H9 (cell line): ENCODE results near the gene SLC35G1. TPM values are rescaled to one million over a fixed set of nuclear protein-coding genes. Genes with fewer than 3 reads are reported as not detected.

Experiments used
- DNase-seq: peaks from one replicate; pipeline ENCODE4 v3.0.0-alpha.2; 2017
- H2AFZ ChIP-seq: one replicate; pipeline ENCODE4 v1.6.1; 2013; ENCODE audit warnings: mild to moderate bottlenecking, low read length, control low read depth, moderate library complexity
- H2AK5ac ChIP-seq: 2 replicates; pipeline ENCODE4 v1.6.1; 2013; ENCODE audit warnings: low read length, control low read depth, mixed read lengths; ENCODE audit not compliant: insufficient read length
- H2BK120ac ChIP-seq: one replicate; pipeline ENCODE4 v1.6.1; 2013; ENCODE audit warnings: low read depth, mild to moderate bottlenecking, low read length, control low read depth, inconsistent platforms; ENCODE audit not compliant: poor library complexity, severe bottlenecking
- H2BK12ac ChIP-seq: 2 replicates; pipeline ENCODE4 v1.6.1; 2013; ENCODE audit warnings: low read length, control low read depth, mixed read lengths, low read depth; ENCODE audit not compliant: insufficient read length
- H2BK15ac ChIP-seq: 2 replicates; pipeline ENCODE4 v1.6.1; 2013; ENCODE audit warnings: low read depth, low read length, control low read depth
- H2BK20ac ChIP-seq: one replicate; pipeline ENCODE4 v1.6.1; 2013; ENCODE audit warnings: low read depth, mild to moderate bottlenecking, low read length, control low read depth, inconsistent platforms; ENCODE audit not compliant: poor library complexity, severe bottlenecking
- H2BK5ac ChIP-seq: 2 replicates; pipeline ENCODE4 v1.6.1; 2013; ENCODE audit warnings: low read length, control low read depth, mixed read lengths; ENCODE audit not compliant: insufficient read length
- H3K14ac ChIP-seq: 2 replicates; pipeline ENCODE4 v1.6.1; 2013; ENCODE audit warnings: low read length, control low read depth; ENCODE audit not compliant: insufficient read depth
- H3K18ac ChIP-seq: 2 replicates; pipeline ENCODE4 v1.6.1; 2013; ENCODE audit warnings: low read depth, mild to moderate bottlenecking, mixed read lengths, low read length, control low read depth; ENCODE audit not compliant: insufficient read length
- H3K23ac ChIP-seq: 2 replicates; pipeline ENCODE4 v1.6.1; 2013; ENCODE audit warnings: low read length, control low read depth, mixed read lengths, low read depth; ENCODE audit not compliant: insufficient read length
- H3K23me2 ChIP-seq: 2 replicates; pipeline ENCODE4 v1.6.1; 2013; ENCODE audit warnings: low read depth, mild to moderate bottlenecking, mixed read lengths, low read length, control low read depth; ENCODE audit not compliant: insufficient read length, poor library complexity, severe bottlenecking
- H3K27ac ChIP-seq: 2 replicates; pipeline ENCODE4 v1.5.1; 2013; ENCODE audit warnings: low read length, control low read depth, mixed read lengths, low read depth; ENCODE audit not compliant: insufficient read length
- H3K27me3 ChIP-seq: 2 replicates; pipeline ENCODE4 v1.6.1; 2013; ENCODE audit warnings: low read length, control low read depth, inconsistent platforms; ENCODE audit not compliant: insufficient read depth
- H3K4ac ChIP-seq: 2 replicates; pipeline ENCODE4 v1.6.1; 2013; ENCODE audit warnings: low read depth, mild to moderate bottlenecking, control low read depth, inconsistent platforms, low read length, moderate library complexity
- H3K4me1 ChIP-seq: 2 replicates; pipeline ENCODE4 v1.6.1; 2013; ENCODE audit warnings: low read length, control low read depth, inconsistent platforms; ENCODE audit not compliant: insufficient read depth
- H3K4me2 ChIP-seq: 2 replicates; pipeline ENCODE4 v1.6.1; 2013; ENCODE audit warnings: low read length, control low read depth, mixed read lengths; ENCODE audit not compliant: insufficient read length, insufficient read depth
- H3K56ac ChIP-seq: 2 replicates; pipeline ENCODE4 v1.6.1; 2013; ENCODE audit warnings: low read depth, mild to moderate bottlenecking, mixed read lengths, low read length, control low read depth; ENCODE audit not compliant: insufficient read length
- H3K79me1 ChIP-seq: 2 replicates; pipeline ENCODE4 v1.6.1; 2013; ENCODE audit warnings: low read depth, mild to moderate bottlenecking, moderate library complexity, low read length, control low read depth, inconsistent platforms; ENCODE audit not compliant: insufficient read depth, poor library complexity, severe bottlenecking
- H3K79me2 ChIP-seq: 2 replicates; pipeline ENCODE4 v1.6.1; 2013; ENCODE audit warnings: low read length, control low read depth, inconsistent platforms; ENCODE audit not compliant: insufficient read depth
- H3K9ac ChIP-seq: 2 replicates; pipeline ENCODE4 v1.6.1; 2013; ENCODE audit warnings: low read length, control low read depth, mixed read lengths; ENCODE audit not compliant: insufficient read length; ENCODE audit errors: extremely low read depth
- H3K9me3 ChIP-seq: one replicate; pipeline ENCODE4 v1.6.1; 2013; ENCODE audit warnings: low read depth, low read length, inconsistent platforms; ENCODE audit not compliant: control insufficient read depth
- H3T11ph ChIP-seq: one replicate; pipeline ENCODE4 v1.6.1; 2013; ENCODE audit warnings: mild to moderate bottlenecking, low read length, control low read depth, inconsistent platforms
- H4K20me1 ChIP-seq: one replicate; pipeline ENCODE4 v1.6.1; 2013; ENCODE audit not compliant: control insufficient read depth, insufficient read length, insufficient read depth
- H4K5ac ChIP-seq: 2 replicates; pipeline ENCODE4 v1.6.1; 2013; ENCODE audit warnings: low read depth, mild to moderate bottlenecking, mixed read lengths, low read length, control low read depth; ENCODE audit not compliant: insufficient read length
- H4K8ac ChIP-seq: replicated peaks from 2 replicates; pipeline ENCODE4 v1.6.1; 2013; ENCODE audit warnings: low read length, control low read depth, mixed read lengths, low read depth; ENCODE audit not compliant: insufficient read length
- H4K91ac ChIP-seq: 2 replicates; pipeline ENCODE4 v1.6.1; 2013; ENCODE audit warnings: low read depth, mild to moderate bottlenecking, moderate library complexity, mixed read lengths, low read length, control low read depth; ENCODE audit not compliant: insufficient read length
- H3K27ac Mint-ChIP-seq, 3 experiments: 2 replicates in 2 of 3; 3 replicates in 1 of 3; pipeline ENCODE4 v1.8.0; 2020 to 2021; ENCODE audit warnings: mixed read lengths in 3 of 3, mild to moderate bottlenecking in 1 of 3, moderate library complexity in 1 of 3
- H3K27me3 Mint-ChIP-seq: 2 replicates; pipeline ENCODE4 v1.8.0; 2021; ENCODE audit warnings: low read depth, mild to moderate bottlenecking, moderate library complexity, mixed read lengths
- H3K36me3 Mint-ChIP-seq, 3 experiments: 2 replicates in 2 of 3; 3 replicates in 1 of 3; pipeline ENCODE4 v1.8.0; 2020 to 2021; ENCODE audit warnings: low read depth in 3 of 3, mixed read lengths in 3 of 3; ENCODE audit not compliant: insufficient read depth in 1 of 3
- H3K4me1 Mint-ChIP-seq, 2 experiments: 2 replicates each; pipeline ENCODE4 v1.8.0; 2020; ENCODE audit warnings: mixed read lengths in 2 of 2
- H3K4me3 Mint-ChIP-seq, 2 experiments: 2 replicates in 1 of 2; 3 replicates in 1 of 2; pipeline ENCODE4 v1.8.0; 2020 to 2021; ENCODE audit warnings: mild to moderate bottlenecking in 2 of 2, mixed read lengths in 2 of 2, moderate library complexity in 1 of 2
- H3K9me3 Mint-ChIP-seq, 2 experiments: 2 replicates in 1 of 2; 3 replicates in 1 of 2; pipeline ENCODE4 v1.8.0; 2020; ENCODE audit warnings: mild to moderate bottlenecking in 2 of 2, mixed read lengths in 2 of 2, moderate library complexity in 1 of 2
- WGBS: extraction: QIAGEN DNeasy Blood & Tissue Kit; methylation state at CpG from one replicate; pipeline ENCODE4 v1.1.7; 2013; ENCODE audit warnings: missing lambda C conversion rate, low lambda C conversion rate, mixed read lengths; ENCODE audit not compliant: insufficient read length; ENCODE audit errors: extremely low coverage; 5-methylcytosine and 5-hydroxymethylcytosine counted together
- total RNA-seq: library from RNA; stranded (reverse); gene quantifications from 2 replicates; pipeline ENCODE4 v1.2.1, GENCODE V29; 2021
- TF ChIP-seq, protein P1 (sequence below): fragments of 200-600 bp; sonication (generic); conservative IDR thresholded peaks from 3 replicates; pipeline ENCODE4 v1.8.0; 2021; ENCODE audit warnings: antibody characterized with exemption, mild to moderate bottlenecking

Gene SLC35G1
- total RNA-seq, 1 experiment from 2014 or later = 6.3 TPM

DNA sequence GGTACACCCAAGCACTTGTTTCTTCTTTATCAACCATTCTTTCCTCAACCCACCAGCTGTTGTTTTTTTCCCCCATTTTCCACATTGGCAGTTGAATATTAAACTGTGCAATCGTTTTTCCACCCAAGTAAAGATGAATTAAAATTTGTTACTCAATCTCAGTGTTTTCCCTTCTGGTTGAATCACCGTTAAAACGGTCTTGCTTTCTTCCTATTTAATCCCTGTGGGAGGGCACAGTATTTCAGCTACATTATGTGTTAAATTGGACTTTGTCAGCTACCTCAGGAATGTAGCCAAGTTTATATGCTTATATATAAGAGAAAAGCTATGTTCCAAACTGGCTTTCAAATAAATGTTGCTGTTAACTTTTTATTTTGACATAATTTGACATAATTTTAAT, 19.9 kb downstream of the SLC35G1 start:
- WGBS = no CpG with 5 or more reads among the region's 3 CpGs
- Histone ChIP-seq H3K27ac (no peak overlapping the region), H2BK120ac (no peak overlapping the region), H3K27me3 (no peaks in the 10 kb centered on the region), H4K8ac (no peak overlapping the region), H3K56ac (no peak overlapping the region), H3K18ac (no peak overlapping the region), H2BK20ac (no peak overlapping the region), H2BK5ac (no peak overlapping the region), H4K5ac (no peak overlapping the region), H3K9ac (no peak overlapping the region), H3K14ac (no peak overlapping the region), H4K20me1 (no peaks in the 10 kb centered on the region), H4K91ac (no peak overlapping the region), H2AK5ac (no peak overlapping the region), H3K23ac (no peak overlapping the region), H3K4ac (no peak overlapping the region), H3K23me2 (no peaks in the 10 kb centered on the region), H3K79me2 (no peaks in the 10 kb centered on the region), H2BK15ac (no peak overlapping the region), H3K9me3 (no peaks in the 10 kb centered on the region), H3K4me1 (no peaks in the 10 kb centered on the region), H3K79me1 (no peaks in the 10 kb centered on the region), H2AFZ (no peak overlapping the region), H3T11ph (no peak overlapping the region), H2BK12ac (no peak overlapping the region), H3K4me2 (no peak overlapping the region)
- TF ChIP-seq, protein P1, sequence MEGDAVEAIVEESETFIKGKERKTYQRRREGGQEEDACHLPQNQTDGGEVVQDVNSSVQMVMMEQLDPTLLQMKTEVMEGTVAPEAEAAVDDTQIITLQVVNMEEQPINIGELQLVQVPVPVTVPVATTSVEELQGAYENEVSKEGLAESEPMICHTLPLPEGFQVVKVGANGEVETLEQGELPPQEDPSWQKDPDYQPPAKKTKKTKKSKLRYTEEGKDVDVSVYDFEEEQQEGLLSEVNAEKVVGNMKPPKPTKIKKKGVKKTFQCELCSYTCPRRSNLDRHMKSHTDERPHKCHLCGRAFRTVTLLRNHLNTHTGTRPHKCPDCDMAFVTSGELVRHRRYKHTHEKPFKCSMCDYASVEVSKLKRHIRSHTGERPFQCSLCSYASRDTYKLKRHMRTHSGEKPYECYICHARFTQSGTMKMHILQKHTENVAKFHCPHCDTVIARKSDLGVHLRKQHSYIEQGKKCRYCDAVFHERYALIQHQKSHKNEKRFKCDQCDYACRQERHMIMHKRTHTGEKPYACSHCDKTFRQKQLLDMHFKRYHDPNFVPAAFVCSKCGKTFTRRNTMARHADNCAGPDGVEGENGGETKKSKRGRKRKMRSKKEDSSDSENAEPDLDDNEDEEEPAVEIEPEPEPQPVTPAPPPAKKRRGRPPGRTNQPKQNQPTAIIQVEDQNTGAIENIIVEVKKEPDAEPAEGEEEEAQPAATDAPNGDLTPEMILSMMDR = no peak
- Mint-ChIP-seq H3K9me3 (no peaks in the 10 kb centered on the region), H3K27ac (no peak overlapping the region), H3K4me1 (peaks cover 8 to 13% of the 10 kb centered on the region in 2 experiments; a peak in 3 of 4 replicates), H3K4me3 (no peak overlapping the region), H3K27me3 (peaks cover 3% of the 10 kb centered on the region), H3K36me3 (no peaks in the 10 kb centered on the region; a peak in 1 of 7 replicates)
- no peak for DNase-seq
